Panc1 (cell line): ENCODE measurements around the gene TFPI2. TPM values are rescaled to one million over a fixed set of nuclear protein-coding genes. Genes with fewer than 3 reads are reported as not detected.

Experiments
- ATAC-seq: fragments of 200-7000 bp; cut with Tn5 transposase; 2 replicates; pipeline ENCODE4 v1.9.1; 2020; ENCODE audit warnings: mild to moderate bottlenecking, moderate library complexity
- BruUV-seq: library from RNA; stranded (reverse); fragments of 400-500 nt; replicated peaks from 2 replicates; lab custom pipeline; 2021; lab: Mats Ljungman, UMichigan
- CTCF ChIA-PET: fragments of 300-600 bp; sonication (Branson Sonifier 250); formaldehyde crosslinking; loops from one replicate; lab custom pipeline; 2022; ENCODE audit warnings: antibody characterized with exemption; lab: Charles Lee
- POLR2A ChIA-PET: fragments of 300-600 bp; sonication (Branson Sonifier 250); formaldehyde crosslinking; loops from one replicate; lab custom pipeline; 2022; ENCODE audit warnings: antibody characterized with exemption; lab: Charles Lee
- DNase-seq: peaks from one replicate; pipeline ENCODE4 v3.0.0-alpha.2; 2010; ENCODE audit warnings: low read depth, low spot score
- H3K27ac ChIP-seq: 2 replicates; pipeline ENCODE4 v1.5.1; 2011; ENCODE audit warnings: mild to moderate bottlenecking, low read length, inconsistent platforms
- H3K27me3 ChIP-seq: fragments of 200-500 bp; sonication (Bioruptor generic); 2 replicates; pipeline ENCODE4 v1.6.0; 2014; ENCODE audit warnings: low read length, inconsistent platforms; ENCODE audit not compliant: control insufficient read depth, insufficient read depth
- H3K36me3 ChIP-seq: fragments of 200-500 bp; sonication (Bioruptor generic); 2 replicates; pipeline ENCODE4 v1.5.1; 2014; ENCODE audit warnings: inconsistent platforms, mild to moderate bottlenecking, low read length, moderate library complexity; ENCODE audit not compliant: control insufficient read depth, insufficient read depth
- H3K4me1 ChIP-seq: 2 replicates; pipeline ENCODE4 v1.5.1; 2011; ENCODE audit warnings: inconsistent platforms, mild to moderate bottlenecking, low read length, moderate library complexity; ENCODE audit not compliant: control insufficient read depth, insufficient read depth
- H3K4me3 ChIP-seq, 2 experiments: 2 replicates each; pipeline ENCODE4 v1.5.1; 2011 to 2012; ENCODE audit warnings: low read depth in 2 of 2, low read length in 2 of 2, mild to moderate bottlenecking in 2 of 2, inconsistent platforms in 1 of 2, moderate library complexity in 1 of 2
- H3K9me3 ChIP-seq: fragments of 200-500 bp; sonication (Bioruptor generic); 2 replicates; pipeline ENCODE4 v1.5.1; 2014; ENCODE audit warnings: low read depth, mild to moderate bottlenecking, inconsistent platforms, low read length, moderate library complexity; ENCODE audit not compliant: control insufficient read depth, insufficient read depth
- CTCF ChIP-seq: fragments of 450-650 bp; IDR thresholded peaks from 2 replicates; pipeline ENCODE4 v1.5.1; 2017; ENCODE audit warnings: mild to moderate bottlenecking
- POLR2AphosphoS5 ChIP-seq: IDR thresholded peaks from 2 replicates; pipeline ENCODE4 v1.6.1; 2012; ENCODE audit warnings: mild to moderate bottlenecking, low read depth, low read length, moderate library complexity
- REST ChIP-seq, 2 experiments: IDR thresholded peaks; 2 replicates each; pipeline ENCODE4 v1.6.1; 2011 to 2012; ENCODE audit warnings: low read depth in 2 of 2, control low read depth in 1 of 2, low read length in 1 of 2, mild to moderate bottlenecking in 1 of 2, moderate library complexity in 1 of 2; ENCODE audit not compliant: insufficient read depth in 1 of 2
- SIN3A ChIP-seq: IDR thresholded peaks from 2 replicates; pipeline ENCODE4 v1.6.1; 2012; ENCODE audit warnings: low read depth, mild to moderate bottlenecking, low read length, moderate library complexity, borderline replicate concordance; ENCODE audit not compliant: insufficient read depth
- TCF7L2 ChIP-seq: IDR thresholded peaks from 2 replicates; pipeline ENCODE4 v1.6.1; 2011; ENCODE audit warnings: mild to moderate bottlenecking, low read depth, low read length, inconsistent platforms
- in situ Hi-C: cut with HindIII; loops from 2 replicates; pipeline ENCODE4 v1.10.0; 2016; ENCODE audit warnings: low sequenced_read_pairs, low pct_unique_long_range_greater_than_20kb
- intact Hi-C: fragments of 100-400 bp; cut with micrococcal nuclease; formaldehyde crosslinking; loops from one replicate; pipeline ENCODE4 v1.10.0; 2022; ENCODE audit not compliant: unreplicated experiment
- total RNA-seq: library from RNA; stranded (reverse); gene quantifications from one replicate; pipeline ENCODE4 v1.2.1, GENCODE V29; 2021; ENCODE audit not compliant: unreplicated experiment

TFPI2 gene
- total RNA-seq, 1 experiment from 2014 or later, result 2.9 TPM

- POLR2A ChIA-PET, result no interaction called here
- BruUV-seq, result no TSS peak
- ATAC-seq, result no peak
- Histone ChIP-seq H3K36me3 (no peaks in the 10 kb centered on the region), H3K27ac (no peak overlapping the region), H3K27me3 (no peaks in the 10 kb centered on the region), H3K4me3 (no peak overlapping the region), H3K9me3 (no peaks in the 10 kb centered on the region), H3K4me1 (no peaks in the 10 kb centered on the region)
- intact Hi-C loops, result no loop called here
- CTCF ChIA-PET, result no interaction called here
- DNase-seq, result no peak
- in situ Hi-C loops, result no loop called here
- TF ChIP-seq REST (IDR thresholded peaks at IDR 0.05; ENCODE audit: insufficient read depth in 1 of 2, low read depth in 2 of 2, low read length in 1 of 2), result no peak
- peak; percentile 5; the same call in 1 of the 2 replicates for TF ChIP-seq CTCF
These were observed 29.1 kb downstream of the TFPI2 start for GRCh38 chr7:93861325-93861949.

GRCh38 chr7:93860261-93860660, 30.3 kb downstream of the TFPI2 start:
- ATAC-seq, result no peak
- TF ChIP-seq CTCF (no peak), REST (IDR thresholded peaks at IDR 0.05; ENCODE audit: insufficient read depth in 1 of 2, low read depth in 2 of 2, low read length in 1 of 2) (no peak), POLR2AphosphoS5 (no peak), SIN3A (no peak), TCF7L2 (no peak)
- no peak for DNase-seq
- Histone ChIP-seq H3K9me3 (no peaks in the 10 kb centered on the region), H3K4me1 (no peaks in the 10 kb centered on the region), H3K4me3 (no peak overlapping the region), H3K27ac (no peak overlapping the region), H3K27me3 (no peaks in the 10 kb centered on the region), H3K36me3 (no peaks in the 10 kb centered on the region)
- in situ Hi-C loops (no loop called here), intact Hi-C loops (no loop called here)
- POLR2A ChIA-PET, result no interaction called here
- CTCF ChIA-PET, result no interaction called here
- no TSS peak for BruUV-seq
